HCT116 (cell line): ENCODE results near the gene SBK2. TPM values are rescaled to one million over a fixed set of nuclear protein-coding genes. Genes with fewer than 3 reads are reported as not detected.

Experiments
- ATAC-seq: fragments of 200-7000 bp; cut with Tn5 transposase; 2 replicates; pipeline ENCODE4 v1.9.1; 2020; ENCODE audit warnings: mild to moderate bottlenecking, moderate library complexity
- BruUV-seq: library from RNA; stranded (reverse); fragments of 400-500 nt; replicated peaks from 2 replicates; lab custom pipeline; 2021; lab: Mats Ljungman, UMichigan
- CTCF ChIA-PET: fragments of 300-600 bp; sonication (Branson Sonifier 250); formaldehyde crosslinking; loops from one replicate; lab custom pipeline; 2021; ENCODE audit warnings: antibody characterized with exemption; lab: Charles Lee
- POLR2A ChIA-PET: fragments of 300-600, 350-600 bp; sonication (Branson Sonifier 250); formaldehyde crosslinking; loops from one replicate; lab custom pipeline; 2021; ENCODE audit warnings: antibody characterized with exemption; lab: Charles Lee
- RAD21 ChIA-PET, 2 experiments: fragments of 300-600 bp; sonication (Branson Sonifier 250); formaldehyde crosslinking; loops; one replicate each; lab custom pipeline; 2023; ENCODE audit warnings: low total read pairs in 2 of 2; ENCODE audit not compliant: uncharacterized antibody in 2 of 2, unreplicated experiment in 2 of 2, low non-redundant PET in 1 of 2; lab: Charles Lee
- DNase-seq: peaks from one replicate; pipeline ENCODE4 v3.0.0-alpha.2; 2010; ENCODE audit warnings: low read depth, low spot score
- H2AFZ ChIP-seq: fragments of 200-600 bp; shearing (Covaris generic), sonication (generic); 2 replicates; pipeline ENCODE4 v1.6.1; 2017; ENCODE audit warnings: low read depth, mixed run types, mixed read lengths, antibody characterized with exemption, low read length; ENCODE audit not compliant: poor library complexity, severe bottlenecking
- H3K27ac ChIP-seq: 2 replicates; pipeline ENCODE4 v1.5.1; 2012; ENCODE audit warnings: low read depth, low read length
- H3K27me3 ChIP-seq: fragments of 200-600 bp; sonication (generic); 2 replicates; pipeline ENCODE4 v1.6.1; 2016; ENCODE audit warnings: mixed run types, low read length, mixed read lengths; ENCODE audit not compliant: insufficient read depth
- H3K36me3 ChIP-seq, 2 experiments: fragments of 200-500 bp in 1 of 2; fragments of 200-600 bp in 1 of 2; sonication (Bioruptor generic) in 1 of 2; sonication (generic) in 1 of 2; 2 replicates each; pipeline versions ENCODE4 v1.5.1 to v1.6.1; 2014 to 2016; ENCODE audit warnings: low read length in 2 of 2, inconsistent platforms in 1 of 2, mixed read lengths in 1 of 2, mixed run types in 1 of 2; ENCODE audit not compliant: insufficient read depth in 2 of 2, control insufficient read depth in 1 of 2
- H3K4me1 ChIP-seq, 2 experiments: fragments of 200-600 bp in 1 of 2; sonication (generic) in 1 of 2; 2 replicates each; pipeline versions ENCODE4 v1.5.1 to v1.6.1; 2012 to 2017; ENCODE audit warnings: low read length in 2 of 2, inconsistent platforms in 1 of 2, mild to moderate bottlenecking in 1 of 2, mixed read lengths in 1 of 2, mixed run types in 1 of 2, moderate library complexity in 1 of 2; ENCODE audit not compliant: insufficient read depth in 2 of 2, control insufficient read depth in 1 of 2
- H3K4me2 ChIP-seq: fragments of 200-600 bp; sonication (generic); 2 replicates; pipeline ENCODE4 v1.6.1; 2017; ENCODE audit warnings: mixed run types, low read length, mixed read lengths
- H3K4me3 ChIP-seq, 2 experiments: fragments of 200-600 bp in 1 of 2; sonication (generic) in 1 of 2; replicated peaks in 1 of 2; 2 replicates each; pipeline ENCODE4 v1.5.1; 2011 to 2016; ENCODE audit warnings: low read length in 2 of 2, control low read depth in 1 of 2, low read depth in 1 of 2, mild to moderate bottlenecking in 1 of 2, mixed read lengths in 1 of 2, mixed run types in 1 of 2
- H3K79me2 ChIP-seq: fragments of 200-600 bp; sonication (generic); 2 replicates; pipeline ENCODE4 v1.6.1; 2017; ENCODE audit warnings: mild to moderate bottlenecking, mixed run types, low read length, moderate library complexity, mixed read lengths; ENCODE audit not compliant: insufficient read depth
- H3K9ac ChIP-seq: fragments of 200-600 bp; sonication (generic); 2 replicates; pipeline ENCODE4 v1.6.1; 2016; ENCODE audit warnings: low read length, mixed read lengths
- H3K9me2 ChIP-seq: fragments of 200-600 bp; sonication (generic), shearing (Covaris generic); 2 replicates; pipeline ENCODE4 v1.6.1; 2017; ENCODE audit warnings: mixed run types, mild to moderate bottlenecking, moderate library complexity; ENCODE audit not compliant: insufficient read depth
- H3K9me3 ChIP-seq, 2 experiments: fragments of 200-500 bp in 1 of 2; fragments of 200-600 bp in 1 of 2; sonication (Bioruptor generic) in 1 of 2; sonication (generic) in 1 of 2; 2 replicates each; pipeline ENCODE4 v1.6.1; 2014 to 2017; ENCODE audit warnings: low read length in 2 of 2, mixed read lengths in 2 of 2, inconsistent platforms in 1 of 2, low read depth in 1 of 2, mild to moderate bottlenecking in 1 of 2, mixed run types in 1 of 2, moderate library complexity in 1 of 2; ENCODE audit not compliant: control insufficient read depth in 1 of 2, insufficient read depth in 1 of 2
- H4K20me1 ChIP-seq: fragments of 200-600 bp; sonication (generic), shearing (Covaris generic); 2 replicates; pipeline ENCODE4 v1.6.1; 2017; ENCODE audit warnings: mixed run types, mild to moderate bottlenecking, moderate library complexity; ENCODE audit not compliant: insufficient read depth
- CEBPB ChIP-seq: IDR thresholded peaks from 2 replicates; pipeline ENCODE4 v1.6.1; 2012; ENCODE audit warnings: low read depth
- EGR1 ChIP-seq: IDR thresholded peaks from 2 replicates; pipeline ENCODE4 v1.6.1; 2012; ENCODE audit warnings: low read depth
- ELF1 ChIP-seq: IDR thresholded peaks from 2 replicates; pipeline ENCODE4 v1.6.1; 2012; ENCODE audit warnings: low read depth, borderline replicate concordance
- EZH2 ChIP-seq: fragments of 200-600 bp; sonication (generic); IDR thresholded peaks from 2 replicates; pipeline ENCODE4 v1.6.1; 2017; ENCODE audit warnings: antibody characterized with exemption, mixed run types
- FOSL1 ChIP-seq: IDR thresholded peaks from 2 replicates; pipeline ENCODE4 v1.6.1; 2012; ENCODE audit warnings: low read depth
- POLR2A ChIP-seq: IDR thresholded peaks from 2 replicates; pipeline ENCODE4 v1.7.0; 2011; ENCODE audit warnings: borderline replicate concordance; ENCODE audit not compliant: insufficient read depth, insufficient read length; ENCODE audit errors: extremely low read depth
- POLR2AphosphoS5 ChIP-seq: IDR thresholded peaks from 2 replicates; pipeline ENCODE4 v1.6.1; 2011; ENCODE audit warnings: mild to moderate bottlenecking, low read depth, low read length, moderate library complexity
- REST ChIP-seq: IDR thresholded peaks from 2 replicates; pipeline ENCODE4 v1.6.1; 2012; ENCODE audit warnings: low read depth
- SIN3A ChIP-seq: IDR thresholded peaks from 2 replicates; pipeline ENCODE4 v1.6.1; 2012; ENCODE audit warnings: low read depth
- SRF ChIP-seq: IDR thresholded peaks from 2 replicates; pipeline ENCODE4 v1.6.1; 2012; ENCODE audit warnings: low read depth
- TCF7L2 ChIP-seq: IDR thresholded peaks from 2 replicates; pipeline ENCODE4 v1.7.0; 2011; ENCODE audit warnings: borderline replicate concordance, inconsistent platforms; ENCODE audit not compliant: insufficient read depth, insufficient read length; ENCODE audit errors: extremely low read depth
- YY1 ChIP-seq: IDR thresholded peaks from 2 replicates; pipeline ENCODE4 v1.6.1; 2011; ENCODE audit warnings: low read length, low read depth, moderate library complexity, mild to moderate bottlenecking; ENCODE audit not compliant: insufficient replicate concordance; ENCODE audit errors: extremely low read depth
- ZNF274 ChIP-seq: fragments of 200-500 bp; sonication (Bioruptor generic); IDR thresholded peaks from 2 replicates; pipeline ENCODE4 v1.6.1; 2014; ENCODE audit warnings: mild to moderate bottlenecking, low read depth, low read length, inconsistent platforms
- intact Hi-C: fragments of 100-400 bp; cut with micrococcal nuclease; formaldehyde crosslinking; loops from 2 replicates; pipeline ENCODE4 v1.10.0; 2022
- total RNA-seq: library from RNA; stranded (reverse); gene quantifications from one replicate; pipeline ENCODE4 v1.2.1, GENCODE V29; 2021; ENCODE audit not compliant: unreplicated experiment

The SBK2 gene
- total RNA-seq, 1 experiment from 2014 or later, result 0.30 TPM

- H3K4me2 ChIP-seq, result peak overlapping the region; percentile 43
- no peak overlapping the region; the same call in 1 of the 2 replicates for H3K27ac ChIP-seq
- H3K9me3 ChIP-seq, result no peaks in the 10 kb centered on the region
- H4K20me1 ChIP-seq, result no peaks in the 10 kb centered on the region
- intact Hi-C loops, result loop anchor here (5.0 kb wide), 1 partner anchor 41 kb away; no protein-coding TSS in a partner anchor
- ChIA-PET POLR2A (no interaction called here), CTCF (no interaction called here), RAD21 (no interaction called here)
- no peaks in the 10 kb centered on the region for H3K79me2 ChIP-seq
- H3K4me3 ChIP-seq, result no peak overlapping the region
- BruUV-seq, result no TSS peak
- DNase-seq, result no peak
- ATAC-seq, result no peak
- peaks cover 44 to 66% of the 10 kb centered on the region in 2 experiments for H3K4me1 ChIP-seq
- no peak overlapping the region for H3K9ac ChIP-seq
- H3K36me3 ChIP-seq, result no peaks in the 10 kb centered on the region
- no peaks in the 10 kb centered on the region for H3K27me3 ChIP-seq
- no peak for TF ChIP-seq SIN3A
- TF ChIP-seq POLR2A, result no peak
- TF ChIP-seq YY1, result no peak
- TF ChIP-seq ZNF274, result no peak
- TF ChIP-seq CEBPB, result no peak
- TF ChIP-seq EGR1, result no peak
- TF ChIP-seq SRF, result no peak
- no peak for TF ChIP-seq TCF7L2
- TF ChIP-seq REST, result no peak
- TF ChIP-seq EZH2, result no peak
- TF ChIP-seq POLR2AphosphoS5, result no peak
- no peak for TF ChIP-seq FOSL1
- TF ChIP-seq ELF1, result no peak
- TF ChIP-seq, all 23 proteins: peak for 0
- Histone ChIP-seq H2AFZ (no peak overlapping the region), H3K9me2 (no peaks in the 10 kb centered on the region)
Measured at GRCh38 chr19:55546011-55546410, 9.1 kb upstream of the SBK2 start.
